SW480 (cell line): Measurements from ENCODE around the gene SYMPK.
A peak's percentile ranks its signal among the peaks of the same experiment; 100 is the strongest.
"Not testable (repeated sequence)": the region's sequence is repeated elsewhere in the genome, so short reads cannot be mapped to it uniquely, and the experiment has no call there.

Experiments used
- DNase-seq: peaks from one replicate; pipeline ENCODE4 v3.0.0-alpha.2; 2016; ENCODE audit warnings: low spot score

The SYMPK gene

GRCh38 chr19:45862564-45863334 lies at the start of gene SYMPK:
Gene SYMPK, minus strand, starts transcription at chr19:45863147. Its CDS starts 8,652 bp downstream, at chr19:45854495.
- peak; percentile 99 for DNase-seq

- no peak for DNase-seq
Measured at GRCh38 chr19:45911291-45911690, 48.3 kb upstream of the SYMPK start.

DNA sequence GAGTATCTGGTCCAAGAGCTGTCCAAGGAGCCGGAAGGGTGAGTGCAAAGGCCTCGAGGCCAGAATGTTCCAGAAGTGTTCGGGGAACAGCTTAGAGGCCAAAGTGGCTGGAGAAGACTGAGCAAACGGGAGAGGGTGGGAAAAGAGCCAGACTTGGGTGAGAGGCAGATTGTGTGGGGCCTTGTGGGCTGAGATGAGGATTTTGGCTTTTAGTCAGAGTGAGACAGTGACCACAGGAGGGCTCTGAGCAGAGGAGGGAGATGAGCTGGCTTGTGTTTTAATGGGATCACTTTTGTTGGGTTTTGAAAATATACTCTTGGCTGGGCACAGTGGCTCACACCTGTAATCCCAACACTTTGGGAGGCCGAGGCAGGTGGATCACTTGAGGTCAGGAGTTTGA lies 46.0 kb upstream of the SYMPK start:
- DNase-seq, result no peak

DNA sequence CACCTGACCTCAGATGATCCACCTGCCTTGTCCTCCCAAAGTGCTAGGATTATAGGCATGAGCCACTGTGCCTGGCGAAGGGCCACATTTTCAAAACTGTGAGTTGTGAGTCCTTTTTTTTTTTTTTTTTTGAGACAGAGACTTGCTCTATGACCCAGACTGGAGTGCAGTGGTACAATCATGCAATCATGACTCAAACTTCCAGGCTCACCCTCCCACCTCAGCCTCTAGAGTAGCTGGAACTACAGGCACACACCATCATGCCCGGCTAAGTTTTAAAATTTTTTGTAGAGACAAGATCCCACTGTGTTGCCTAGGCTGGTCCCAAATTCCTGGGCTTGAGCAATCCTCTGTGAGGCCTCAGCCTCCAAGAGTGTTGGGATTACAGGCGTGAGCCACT lies 43.3 kb upstream of the SYMPK start:
- DNase-seq, result no peak

DNA sequence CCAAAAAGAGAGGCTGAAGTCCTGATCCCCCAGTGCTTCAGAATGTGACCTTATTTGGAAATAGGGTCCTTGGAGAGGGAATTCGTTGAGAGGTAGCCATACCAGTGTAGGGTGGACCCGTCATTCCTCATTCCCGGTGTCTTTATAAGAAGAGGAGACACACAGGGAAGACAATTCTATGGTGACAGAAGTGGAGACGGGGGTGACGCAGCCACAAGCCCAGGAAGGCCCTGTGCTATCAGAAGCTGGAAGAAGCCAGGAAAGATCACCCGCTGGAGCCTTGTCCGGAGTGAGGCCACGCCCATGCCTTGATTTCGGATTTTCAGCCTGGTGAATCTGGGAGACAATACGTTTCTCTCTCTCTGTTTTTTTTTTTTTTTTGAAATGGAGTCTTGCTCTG lies 42.1 kb upstream of the SYMPK start:
- no peak for DNase-seq

GRCh38 chr19:45902651-45903625 lies 40.0 kb upstream of the SYMPK start:
- DNase-seq, result peak; percentile 96

- DNase-seq, result no peak
Measured at GRCh38 chr19:45901912-45902650, 39.1 kb upstream of the SYMPK start, which contains the start of gene MYPOP. Gene MYPOP, minus strand, starts transcription at chr19:45902613. Its CDS starts 840 bp downstream, at chr19:45901773.

DNA sequence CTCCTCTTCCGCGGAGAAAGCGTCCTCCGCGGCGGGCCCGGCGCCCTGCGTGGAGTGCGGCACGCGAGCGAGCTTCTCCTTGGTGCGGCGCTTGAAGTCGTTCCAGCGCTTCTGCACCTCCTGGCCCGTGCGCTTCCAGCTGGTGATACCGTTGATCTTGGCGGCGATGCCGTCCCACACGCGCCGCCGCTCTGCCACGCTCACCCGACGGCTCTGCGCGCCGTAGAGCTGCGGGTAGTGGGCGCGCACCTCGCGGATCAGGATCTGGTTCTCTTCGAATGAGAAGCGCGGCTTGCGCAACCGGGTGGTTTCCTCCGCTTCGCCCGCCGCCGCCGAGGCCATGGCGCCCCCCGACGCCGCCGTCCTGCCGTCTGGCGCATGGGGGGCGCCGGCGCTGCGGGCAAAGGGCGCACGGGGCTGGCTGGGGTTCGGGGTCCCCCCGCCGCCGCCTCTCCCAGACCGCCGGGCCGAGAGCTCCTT lies 38.5 kb upstream of the SYMPK start:
- no peak for DNase-seq

DNA sequence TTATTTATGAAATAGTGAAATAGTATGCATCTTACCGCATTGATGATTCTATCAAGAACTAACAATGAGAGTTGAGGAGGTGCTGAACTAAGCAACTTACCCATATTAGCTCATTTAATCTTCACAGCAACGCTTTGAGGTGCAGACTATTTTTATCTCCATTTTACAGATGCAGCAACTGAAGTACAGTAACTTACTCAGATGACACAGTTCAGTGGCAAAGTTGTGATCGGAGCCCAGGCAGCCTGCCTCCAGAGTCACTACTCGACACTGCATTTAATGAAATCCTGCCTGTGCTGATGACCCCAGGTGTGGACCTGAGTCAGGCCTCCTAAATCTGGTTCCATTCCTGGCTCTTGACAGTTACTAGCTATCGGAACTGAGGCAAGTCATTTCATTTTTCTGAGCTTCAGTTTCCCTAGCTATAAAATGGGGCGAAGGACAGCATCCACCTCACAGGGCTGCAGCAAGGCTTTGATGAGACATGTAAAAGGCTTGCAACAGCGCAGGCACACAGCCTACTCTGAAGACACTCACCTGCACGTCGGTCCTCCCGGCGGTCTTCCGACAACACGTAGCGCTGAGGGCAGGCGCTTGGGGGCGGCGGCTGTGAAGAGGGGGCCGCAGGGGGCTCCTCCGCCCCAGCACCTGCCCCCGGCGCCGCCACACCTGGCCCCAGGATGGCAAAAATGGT lies 37.9 kb upstream of the SYMPK start:
- no peak for DNase-seq

GRCh38 chr19:45899919-45900589 lies 37.1 kb upstream of the SYMPK start:
- DNase-seq, result no peak

- no peak for DNase-seq
Measured at GRCh38 chr19:45899253-45899652, 36.3 kb upstream of the SYMPK start.

DNA sequence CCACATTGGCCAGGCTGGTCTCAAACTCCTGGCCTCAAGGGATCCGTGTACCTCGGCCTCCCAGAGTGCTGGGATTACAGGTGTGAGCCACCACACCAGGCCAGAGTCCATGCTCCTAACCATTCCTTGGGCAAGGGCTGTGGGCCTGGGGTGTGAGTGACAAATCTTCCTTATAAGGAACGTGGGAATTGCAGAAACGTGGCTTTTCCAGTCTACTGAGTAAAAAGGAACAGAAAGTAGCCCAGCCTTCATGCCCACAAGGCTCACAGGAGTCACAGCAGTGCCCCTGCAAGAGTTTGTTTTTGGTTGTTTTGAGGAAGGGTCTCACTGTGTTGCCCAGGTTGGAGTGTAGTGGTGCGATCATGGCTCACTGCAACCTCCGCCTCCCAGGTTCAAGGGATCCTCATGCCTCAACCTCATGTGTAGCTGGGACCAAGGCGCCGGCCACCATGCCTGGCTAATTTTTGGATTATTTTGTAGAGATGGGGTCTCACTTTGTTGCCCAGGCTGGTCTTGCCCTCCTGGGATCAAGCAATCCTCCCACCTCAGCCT lies 34.4 kb upstream of the SYMPK start:
- DNase-seq, result no peak

GRCh38 chr19:45895983-45896599 lies 33.1 kb upstream of the SYMPK start:
- not testable (repeated sequence) for DNase-seq

GRCh38 chr19:45895519-45895972 lies 32.6 kb upstream of the SYMPK start:
- DNase-seq, result no peak

DNA sequence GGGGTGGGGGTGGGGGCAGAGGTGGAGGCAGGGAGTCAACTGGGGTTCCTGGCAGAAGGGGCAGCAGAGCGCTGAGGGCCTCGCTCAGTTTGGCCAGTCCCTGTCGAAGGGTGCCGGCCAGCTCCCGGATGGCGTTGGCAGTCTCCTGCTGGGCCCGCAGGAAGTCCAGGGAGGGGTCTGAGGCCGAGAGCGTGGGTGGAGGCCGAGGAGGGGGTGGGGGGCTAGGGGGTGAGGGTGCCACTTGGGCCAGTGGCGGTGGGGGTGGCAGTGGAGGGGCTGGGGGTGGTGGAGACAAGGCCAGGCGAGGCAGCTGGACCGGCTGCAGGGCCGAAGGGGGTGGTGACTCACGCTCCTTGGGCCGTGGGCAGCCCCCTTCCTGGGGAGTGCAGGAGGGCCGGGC lies 27.9 kb upstream of the SYMPK start:
- DNase-seq, result no peak

DNA sequence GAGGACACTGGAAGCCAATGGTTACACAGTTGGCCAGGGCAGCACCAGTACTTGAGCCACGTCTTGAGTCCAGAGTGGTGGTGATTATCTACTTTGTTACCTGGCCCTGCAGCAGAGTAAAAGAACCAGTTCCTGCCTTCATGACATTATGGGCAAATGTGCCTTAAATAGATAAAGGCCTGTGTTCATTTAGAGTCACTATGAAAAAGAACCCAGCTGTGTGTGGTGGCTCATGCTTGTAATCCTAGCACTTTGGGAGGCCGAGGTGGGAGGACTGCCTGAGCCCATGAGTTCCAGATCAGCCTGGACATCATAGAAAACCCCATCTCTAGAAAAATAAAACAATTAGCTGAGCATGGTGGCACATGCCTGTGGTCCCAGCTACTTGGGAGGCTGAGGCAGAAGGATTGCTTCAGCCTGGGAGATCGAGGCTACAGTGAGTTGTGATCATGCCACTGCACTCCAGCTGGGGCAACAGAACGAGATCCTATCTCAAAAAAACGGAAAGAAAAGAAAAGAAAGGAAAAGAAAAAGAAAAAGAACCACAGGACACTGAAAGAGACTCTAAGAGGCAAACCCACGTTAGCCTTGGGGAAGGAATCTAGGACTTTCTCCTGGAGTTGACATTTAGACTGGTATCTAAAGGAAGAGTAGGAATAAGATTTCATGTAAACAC lies 26.4 kb upstream of the SYMPK start:
- DNase-seq, result no peak

- DNase-seq, result no peak
Measured at GRCh38 chr19:45887200-45887710, 24.3 kb upstream of the SYMPK start.

- peak; percentile 94 for DNase-seq
Measured at GRCh38 chr19:45886427-45887199, 23.7 kb upstream of the SYMPK start.
